Measurements from ENCODE around the gene GPATCH2.
"Not testable (repeated sequence)": the region's sequence is repeated elsewhere in the genome, so short reads cannot be mapped to it uniquely, and the experiment has no call there.

GPATCH2 gene

GRCh38 chr1:217630711-217631591, at the start of gene GPATCH2, which contains the start of gene SPATA17:
Gene GPATCH2, minus strand, starts transcription at chr1:217631090. Its CDS starts 119 bp downstream, at chr1:217630971.
Gene SPATA17, plus strand, starts transcription at chr1:217631344. Its CDS starts 35 bp downstream, at chr1:217631379.
- peak; percentile 64 to 70 for DNase-seq

GRCh38 chr1:217674028-217674729, 43.3 kb upstream of the GPATCH2 start:
- DNase-seq = no peak

- DNase-seq = no peak
These were observed 42.5 kb upstream of the GPATCH2 start for GRCh38 chr1:217673387-217673786.

GRCh38 chr1:217668351-217668940, 37.6 kb upstream of the GPATCH2 start:
- DNase-seq = no peak

GRCh38 chr1:217661407-217661806, 30.5 kb upstream of the GPATCH2 start:
- DNase-seq = no peak

- DNase-seq = no peak
These were observed 29.6 kb upstream of the GPATCH2 start for GRCh38 chr1:217660353-217661062.

- DNase-seq = no peak
These were observed 19.8 kb upstream of the GPATCH2 start for GRCh38 chr1:217650674-217651073.

GRCh38 chr1:217647791-217648190, 16.9 kb upstream of the GPATCH2 start:
- DNase-seq = no peak

- DNase-seq = no peak
These were observed 11.6 kb upstream of the GPATCH2 start for GRCh38 chr1:217642455-217642854.

GRCh38 chr1:217627431-217627830, 3.5 kb downstream of the GPATCH2 start:
- no peak for DNase-seq

GRCh38 chr1:217626321-217626720, 4.6 kb downstream of the GPATCH2 start:
- no peak for DNase-seq

GRCh38 chr1:217622042-217622441, 8.8 kb downstream of the GPATCH2 start:
- no peak for DNase-seq

GRCh38 chr1:217620814-217621213, 10.1 kb downstream of the GPATCH2 start:
- no peak for DNase-seq

GRCh38 chr1:217617126-217617525, 13.8 kb downstream of the GPATCH2 start:
- DNase-seq = no peak

GRCh38 chr1:217614200-217614712, 16.6 kb downstream of the GPATCH2 start:
- DNase-seq = no peak

GRCh38 chr1:217605390-217605789, 25.5 kb downstream of the GPATCH2 start:
- no peak for DNase-seq

GRCh38 chr1:217602380-217602779, 28.5 kb downstream of the GPATCH2 start:
- DNase-seq = no peak

- DNase-seq = no peak
These were observed 31.7 kb downstream of the GPATCH2 start for GRCh38 chr1:217599154-217599553.

GRCh38 chr1:217590598-217590997, 40.3 kb downstream of the GPATCH2 start:
- no peak for DNase-seq

GRCh38 chr1:217586586-217586985, 44.3 kb downstream of the GPATCH2 start:
- DNase-seq = no peak

- no peak for DNase-seq
These were observed 45.3 kb downstream of the GPATCH2 start for GRCh38 chr1:217585577-217585976.

- DNase-seq = not testable (repeated sequence)
These were observed 46.5 kb downstream of the GPATCH2 start for GRCh38 chr1:217584286-217584811.

All from stimulated activated CD4-positive, alpha-beta T cell treated with anti-CD3 and anti-CD28 coated beads, Interleukin-4, amount 100 ng/mL, for 4 hours (primary cell).